ENCODE data around the gene HIVEP1.

DNA sequence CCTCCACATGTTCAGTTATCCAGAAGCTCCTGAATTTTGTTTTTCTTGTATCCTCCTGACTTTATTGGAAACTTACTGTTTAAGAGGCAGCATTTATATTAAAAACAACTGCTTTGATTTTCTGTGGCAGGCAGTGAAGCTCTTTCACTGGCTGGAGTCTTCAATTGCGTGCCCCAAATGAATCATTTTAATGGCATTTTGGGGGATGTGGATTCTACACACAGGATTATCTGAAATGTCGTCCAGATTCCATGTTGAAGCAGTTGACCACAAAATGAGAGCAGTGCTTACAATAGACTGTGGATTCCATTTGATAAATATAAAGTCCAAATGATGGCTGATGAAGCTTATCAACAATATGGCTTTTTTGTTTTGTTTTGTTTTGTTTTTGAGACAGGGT, 41.0 kb upstream of the HIVEP1 start:
- no peak for TF ChIP-seq CTCF (IDR thresholded peaks at IDR 0.05)
- TF ChIP-seq POLR2A (IDR thresholded peaks at IDR 0.05): no peak
- TF ChIP-seq POLR2AphosphoS5 (IDR thresholded peaks at IDR 0.05): no peak
